ENCODE data around the gene TF.

DNA sequence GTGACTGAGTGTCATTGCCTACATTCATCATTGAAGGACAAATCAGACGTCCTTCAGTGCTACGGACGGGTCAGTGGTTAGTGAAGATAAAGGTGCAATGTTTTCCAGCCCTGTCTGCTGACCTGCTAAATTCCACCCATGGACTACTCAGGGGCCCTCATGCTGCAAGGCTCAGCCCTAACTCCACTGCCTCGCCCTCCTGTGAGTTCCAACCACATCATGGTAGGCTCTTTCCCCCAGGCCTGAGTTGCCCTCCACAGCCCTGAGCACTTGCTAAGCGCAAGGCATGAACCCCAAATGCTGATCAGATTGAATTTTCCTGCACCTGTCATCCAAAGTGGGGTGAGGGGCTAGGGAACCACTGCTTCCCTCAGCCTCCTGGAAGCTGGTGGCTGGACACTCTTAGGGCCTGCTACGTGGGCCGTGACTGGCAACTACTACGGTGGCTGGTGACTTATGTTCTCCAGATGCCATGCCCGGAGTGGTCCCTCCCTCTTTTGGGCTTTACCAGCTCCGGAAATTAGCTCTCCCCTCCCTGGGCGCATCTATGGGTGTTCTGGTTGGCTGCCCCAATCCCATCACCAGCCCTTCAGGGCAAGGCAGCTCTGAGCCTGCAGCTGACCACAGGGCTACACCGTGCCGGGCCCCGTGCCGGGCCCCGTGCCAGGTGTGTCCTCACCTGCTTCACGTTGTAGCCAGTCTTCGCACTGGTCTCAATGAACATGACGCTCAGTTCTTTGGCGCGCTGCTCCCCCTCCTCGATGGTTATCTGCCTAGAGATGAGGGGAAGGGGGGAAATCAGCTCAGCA is 91.5 kb downstream of the TF start:
- TF ChIP-seq POLR2A (IDR thresholded peaks at IDR 0.05) (no peak), EP300 (IDR thresholded peaks at IDR 0.05) (no peak)
- TF ChIP-seq, protein P1, sequence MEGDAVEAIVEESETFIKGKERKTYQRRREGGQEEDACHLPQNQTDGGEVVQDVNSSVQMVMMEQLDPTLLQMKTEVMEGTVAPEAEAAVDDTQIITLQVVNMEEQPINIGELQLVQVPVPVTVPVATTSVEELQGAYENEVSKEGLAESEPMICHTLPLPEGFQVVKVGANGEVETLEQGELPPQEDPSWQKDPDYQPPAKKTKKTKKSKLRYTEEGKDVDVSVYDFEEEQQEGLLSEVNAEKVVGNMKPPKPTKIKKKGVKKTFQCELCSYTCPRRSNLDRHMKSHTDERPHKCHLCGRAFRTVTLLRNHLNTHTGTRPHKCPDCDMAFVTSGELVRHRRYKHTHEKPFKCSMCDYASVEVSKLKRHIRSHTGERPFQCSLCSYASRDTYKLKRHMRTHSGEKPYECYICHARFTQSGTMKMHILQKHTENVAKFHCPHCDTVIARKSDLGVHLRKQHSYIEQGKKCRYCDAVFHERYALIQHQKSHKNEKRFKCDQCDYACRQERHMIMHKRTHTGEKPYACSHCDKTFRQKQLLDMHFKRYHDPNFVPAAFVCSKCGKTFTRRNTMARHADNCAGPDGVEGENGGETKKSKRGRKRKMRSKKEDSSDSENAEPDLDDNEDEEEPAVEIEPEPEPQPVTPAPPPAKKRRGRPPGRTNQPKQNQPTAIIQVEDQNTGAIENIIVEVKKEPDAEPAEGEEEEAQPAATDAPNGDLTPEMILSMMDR (IDR thresholded peaks at IDR 0.05), result no peak
